GM12864 (cell line): Measurements from ENCODE around the gene RBM5.
A peak's percentile ranks its signal among the peaks of the same experiment; 100 is the strongest.

ENCODE experiments used
- DNase-seq: peaks from one replicate; pipeline ENCODE4 v3.0.0-alpha.2; 2011; ENCODE audit warnings: low read depth
- H3K4me3 ChIP-seq: 2 replicates; pipeline ENCODE4 v1.5.1; 2011; ENCODE audit warnings: mild to moderate bottlenecking, low read depth, low read length, control low read depth
- CTCF ChIP-seq: IDR thresholded peaks from 2 replicates; pipeline ENCODE4 v1.5.1; 2011; ENCODE audit warnings: low read depth, mild to moderate bottlenecking, moderate library complexity, low read length, control low read depth, inconsistent platforms; ENCODE audit errors: missing control alignments

Gene RBM5

GRCh38 chr3:50088725-50089608, at the start of gene RBM5:
RBM5 (plus strand) TSS chr3:50088919; CDS start chr3:50090435, 1,516 bp downstream.
- no peak for TF ChIP-seq CTCF
- peak; percentile 80 for DNase-seq
- H3K4me3 ChIP-seq = peak within 1 kb of the TSS; percentile 86

GRCh38 chr3:50044976-50045375, 43.7 kb upstream of the RBM5 start:
- DNase-seq = no peak
- no peak overlapping the region for H3K4me3 ChIP-seq
- TF ChIP-seq CTCF = no peak

DNA sequence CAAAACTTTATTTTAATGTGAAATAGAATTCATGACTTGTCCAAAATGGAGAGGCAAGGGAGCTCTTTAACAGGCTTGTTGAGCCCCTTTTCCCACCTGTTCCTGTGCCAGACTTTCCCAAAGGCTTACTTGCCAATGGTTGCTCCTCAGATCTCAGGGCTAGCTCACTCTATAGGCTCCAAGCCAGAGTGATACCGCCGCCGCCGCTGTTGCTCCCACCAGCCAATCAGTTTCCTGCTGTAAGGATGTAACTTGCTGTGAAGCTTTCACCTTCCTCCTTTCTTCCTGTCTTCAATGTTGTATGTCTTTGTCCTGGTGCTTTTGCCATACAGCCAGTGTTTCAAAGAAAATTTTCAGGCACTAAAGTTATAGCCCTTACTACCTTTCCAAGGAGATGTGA, 41.3 kb upstream of the RBM5 start:
- no peak for DNase-seq
- TF ChIP-seq CTCF = no peak

GRCh38 chr3:50050361-50050760, 38.4 kb upstream of the RBM5 start:
- DNase-seq = no peak
- no peak for TF ChIP-seq CTCF
- no peak overlapping the region for H3K4me3 ChIP-seq

More for the DNA sequence above, 41.3 kb upstream of the RBM5 start:
- H3K4me3 ChIP-seq = no peak overlapping the region

GRCh38 chr3:50057756-50058155, 31.0 kb upstream of the RBM5 start:
- no peak overlapping the region for H3K4me3 ChIP-seq
- TF ChIP-seq CTCF = no peak
- DNase-seq = no peak

GRCh38 chr3:50068134-50068533, 20.6 kb upstream of the RBM5 start:
- no peak overlapping the region for H3K4me3 ChIP-seq
- DNase-seq = no peak
- no peak for TF ChIP-seq CTCF

DNA sequence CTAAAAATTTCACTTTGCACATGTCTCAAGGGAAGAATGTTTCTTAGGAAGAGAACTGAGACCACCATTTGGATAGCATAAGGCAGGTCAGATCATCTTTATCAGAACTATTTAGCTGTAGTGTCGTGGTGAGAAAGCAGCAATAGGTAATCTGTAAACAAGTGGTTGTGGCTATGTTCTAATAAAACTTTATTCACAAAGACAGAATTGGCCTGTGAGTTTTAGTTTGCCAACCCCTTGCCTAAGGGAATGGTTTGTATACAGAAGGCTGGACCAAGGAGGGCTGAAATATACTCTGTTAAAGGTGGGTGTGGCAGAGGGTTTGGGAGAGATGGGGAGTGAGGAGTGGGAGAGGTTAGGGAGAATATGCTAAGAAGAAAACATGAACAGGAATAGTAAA, 10.6 kb upstream of the RBM5 start:
- no peak overlapping the region for H3K4me3 ChIP-seq
- TF ChIP-seq CTCF = no peak
- DNase-seq = no peak
